GM21381 (cell line): ENCODE measurements around the gene VEGFD.
"Not testable (repeated sequence)": the region's sequence is repeated elsewhere in the genome, so short reads cannot be mapped to it uniquely, and the experiment has no call there.

Experiments
- ATAC-seq: cut with Tn5 transposase; IDR thresholded peaks from one replicate; pipeline ENCODE4 v1.9.1; 2021; ENCODE audit warnings: mild to moderate bottlenecking, moderate library complexity; ENCODE audit not compliant: unreplicated experiment

Gene VEGFD

DNA sequence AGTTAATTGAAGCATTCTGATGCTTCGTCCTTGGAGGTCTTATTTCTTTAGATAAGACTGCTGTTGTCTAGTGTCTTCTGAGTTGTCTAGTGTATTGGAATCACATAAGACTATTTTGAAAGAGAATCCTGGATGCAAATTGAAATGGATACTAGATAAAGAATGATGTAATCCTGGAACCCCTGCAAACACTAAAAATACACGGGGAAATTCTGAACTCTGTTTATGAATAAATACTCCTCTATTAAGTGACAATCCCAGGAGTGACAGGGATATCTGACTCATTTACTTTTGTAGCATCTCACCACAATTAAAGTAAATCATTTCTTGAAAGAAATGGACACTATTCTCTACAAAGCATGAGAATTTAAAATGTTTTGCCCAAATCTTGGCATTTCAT, 69.7 kb downstream of the VEGFD start:
- ATAC-seq, result no peak

DNA sequence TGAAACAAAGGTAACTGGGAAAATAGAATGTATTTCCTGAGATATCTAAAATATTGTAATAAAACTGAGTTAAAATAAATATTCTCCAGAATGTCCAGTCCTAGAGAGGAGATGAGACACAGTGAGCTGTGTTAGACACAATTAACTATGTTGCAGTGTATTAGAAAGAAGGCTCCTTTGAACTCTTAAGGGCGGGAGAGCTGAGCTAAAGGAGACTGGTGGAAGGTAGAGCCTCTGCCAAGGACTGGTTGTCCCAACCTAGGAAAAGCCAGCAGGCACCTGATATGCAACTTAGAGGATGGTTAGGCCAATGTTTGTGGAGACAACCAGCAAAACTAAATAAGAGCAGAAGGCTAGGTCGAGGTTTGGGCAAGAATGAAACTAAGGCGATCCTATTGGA, 73.1 kb downstream of the VEGFD start:
- no peak for ATAC-seq

DNA sequence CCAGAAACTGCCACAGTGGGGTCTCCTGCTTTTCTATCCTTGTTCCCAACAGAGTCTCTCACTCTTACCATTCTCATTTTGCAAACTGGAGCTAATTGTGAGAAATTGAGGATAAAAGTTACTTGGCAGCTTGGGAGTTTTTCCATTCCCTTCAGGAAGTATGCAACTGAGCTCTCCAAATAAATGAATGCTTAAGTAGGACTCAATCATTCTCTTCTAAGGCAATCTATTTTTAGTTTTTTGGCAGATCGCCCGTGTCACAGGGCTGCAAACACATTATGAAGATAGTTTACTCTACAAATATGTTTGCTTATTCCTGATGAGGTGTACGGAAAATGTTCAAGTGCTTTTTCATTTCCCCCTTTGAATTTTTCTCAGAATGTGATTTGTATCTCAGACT, 74.1 kb downstream of the VEGFD start:
- no peak for ATAC-seq

DNA sequence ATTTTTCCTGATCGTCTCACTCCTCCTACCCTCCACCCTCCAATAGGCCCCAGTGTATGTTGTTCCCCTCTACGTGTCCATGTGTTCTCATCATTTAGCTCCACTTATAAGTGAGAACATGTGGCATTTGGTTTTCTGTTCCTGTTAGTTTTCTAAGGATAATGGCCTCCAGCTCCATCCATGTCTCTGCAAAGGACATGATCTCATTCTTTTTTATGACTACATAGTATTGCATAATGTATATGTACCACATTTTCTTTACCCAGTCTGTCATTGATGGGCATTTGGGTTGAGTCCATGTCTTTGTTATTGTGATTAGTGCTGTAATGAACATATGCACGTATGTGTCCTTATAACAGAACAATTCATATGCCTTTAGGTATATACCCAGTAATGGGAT, 78.3 kb downstream of the VEGFD start:
- not testable (repeated sequence) for ATAC-seq

- no peak for ATAC-seq
These were observed 82.3 kb downstream of the VEGFD start for GRCh38 chrX:15301924-15302323.

DNA sequence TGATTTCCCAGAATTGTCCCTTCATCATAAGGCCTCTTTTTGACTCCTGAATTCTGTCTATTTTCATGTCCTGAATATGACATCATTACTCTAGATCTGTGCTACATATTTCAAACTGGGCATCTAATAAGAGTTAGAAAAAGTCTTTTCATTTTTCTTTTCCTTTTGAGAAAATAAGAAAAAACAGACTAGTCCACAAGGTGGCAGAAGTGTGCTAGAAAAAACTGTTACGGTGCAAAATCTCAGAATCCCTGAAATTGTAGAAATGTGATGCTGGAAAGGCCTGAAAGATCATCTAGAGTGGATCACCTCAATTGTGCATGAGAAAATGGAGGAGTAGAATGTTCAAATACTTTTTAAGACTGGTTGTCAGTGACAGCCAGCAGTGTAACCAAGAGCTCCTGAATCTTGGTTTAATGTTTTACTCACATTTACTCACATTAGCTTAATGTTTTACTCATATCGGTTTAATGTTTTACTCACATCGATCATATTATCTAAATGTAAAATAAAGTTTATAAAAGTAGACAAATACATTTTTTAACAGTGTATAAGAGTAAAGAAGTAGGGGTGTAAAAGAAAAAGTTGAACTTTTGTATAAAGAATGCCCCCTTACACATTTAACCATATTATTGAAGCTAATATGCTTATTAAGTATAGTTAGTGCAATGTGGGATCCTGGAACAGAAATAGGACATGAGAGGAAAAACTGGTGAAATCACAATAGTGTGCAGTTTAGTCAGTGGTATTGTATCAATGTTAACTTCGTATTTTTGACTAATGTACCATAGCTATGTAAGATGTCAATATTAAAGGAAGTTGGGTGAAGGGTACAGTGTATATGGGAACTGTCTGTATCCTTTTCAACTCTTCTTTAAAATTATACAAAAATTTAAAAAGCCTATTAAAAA, 84.0 kb downstream of the VEGFD start:
- ATAC-seq, result no peak

GRCh38 chrX:15298780-15299179, 85.4 kb downstream of the VEGFD start:
- ATAC-seq, result no peak

DNA sequence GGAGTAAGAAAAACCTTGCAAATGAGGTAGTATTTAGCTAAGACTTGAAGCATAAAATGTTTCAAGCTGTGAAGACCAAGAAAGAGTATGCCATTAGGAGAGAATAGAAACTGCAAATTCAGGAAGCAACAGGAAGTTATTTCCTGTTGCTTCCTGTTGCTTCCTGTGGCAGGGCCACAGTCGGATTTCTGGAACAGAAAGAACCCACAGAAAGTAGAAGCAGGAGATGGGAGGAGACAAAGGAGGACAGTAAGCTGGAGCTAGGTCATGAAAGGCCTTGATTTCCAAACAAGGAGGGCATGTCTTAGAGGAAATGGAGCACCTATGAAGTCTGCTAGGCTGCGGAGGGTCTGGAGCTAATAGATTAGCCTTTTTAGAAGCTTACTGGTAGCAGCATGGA, 86.0 kb downstream of the VEGFD start:
- ATAC-seq, result no peak
